ENCODE results near the gene PRR19.

The PRR19 gene

GRCh38 chr19:42284591-42285341 lies 17.2 kb upstream of the PRR19 start:
- Histone ChIP-seq H3K4me3 (ENCODE audit: insufficient read depth, low read depth, low read length, poor library complexity, severe bottlenecking) (peak overlapping the region; percentile 67), H3K27ac (ENCODE audit: insufficient read depth, low read length, poor library complexity, severe bottlenecking) (peak overlapping the region; percentile 72), H3K36me3 (ENCODE audit: control insufficient read depth, insufficient read depth, low read length) (peaks cover 31% of the 10 kb centered on the region), H3K4me1 (ENCODE audit: control insufficient read depth, insufficient read depth, low read length, poor library complexity, severe bottlenecking) (peaks cover 33% of the 10 kb centered on the region), H3K9me3 (ENCODE audit: control insufficient read depth, low read length) (no peaks in the 10 kb centered on the region), H3K27me3 (replicated peaks; ENCODE audit: control insufficient read depth, insufficient read depth, low read length, poor library complexity, severe bottlenecking) (no peaks in the 10 kb centered on the region)
- DNase-seq, result no peak

- Histone ChIP-seq H3K4me3 (ENCODE audit: insufficient read depth, low read depth, low read length, poor library complexity, severe bottlenecking) (no peak overlapping the region), H3K36me3 (ENCODE audit: control insufficient read depth, insufficient read depth, low read length) (peaks cover 39% of the 10 kb centered on the region), H3K27me3 (replicated peaks; ENCODE audit: control insufficient read depth, insufficient read depth, low read length, poor library complexity, severe bottlenecking) (no peaks in the 10 kb centered on the region), H3K9me3 (ENCODE audit: control insufficient read depth, low read length) (no peaks in the 10 kb centered on the region), H3K27ac (ENCODE audit: insufficient read depth, low read length, poor library complexity, severe bottlenecking) (peak overlapping the region; percentile 72), H3K4me1 (ENCODE audit: control insufficient read depth, insufficient read depth, low read length, poor library complexity, severe bottlenecking) (peaks cover 33% of the 10 kb centered on the region)
- no peak for DNase-seq
These were observed 16.4 kb upstream of the PRR19 start for GRCh38 chr19:42285541-42285941.

- Histone ChIP-seq H3K27me3 (replicated peaks; ENCODE audit: control insufficient read depth, insufficient read depth, low read length, poor library complexity, severe bottlenecking) (no peaks in the 10 kb centered on the region), H3K4me1 (ENCODE audit: control insufficient read depth, insufficient read depth, low read length, poor library complexity, severe bottlenecking) (peaks cover 33% of the 10 kb centered on the region), H3K9me3 (ENCODE audit: control insufficient read depth, low read length) (no peaks in the 10 kb centered on the region), H3K27ac (ENCODE audit: insufficient read depth, low read length, poor library complexity, severe bottlenecking) (no peak overlapping the region), H3K4me3 (ENCODE audit: insufficient read depth, low read depth, low read length, poor library complexity, severe bottlenecking) (no peak overlapping the region), H3K36me3 (ENCODE audit: control insufficient read depth, insufficient read depth, low read length) (peaks cover 43% of the 10 kb centered on the region)
- DNase-seq, result no peak
These were observed 16.0 kb upstream of the PRR19 start for GRCh38 chr19:42285988-42286348.

- H3K4me3 ChIP-seq (ENCODE audit: insufficient read depth, low read depth, low read length, poor library complexity, severe bottlenecking), result no peak overlapping the region
- no peak overlapping the region for H3K27ac ChIP-seq (ENCODE audit: insufficient read depth, low read length, poor library complexity, severe bottlenecking)
- no peaks in the 10 kb centered on the region for H3K9me3 ChIP-seq (ENCODE audit: control insufficient read depth, low read length)
- H3K27me3 ChIP-seq (replicated peaks; ENCODE audit: control insufficient read depth, insufficient read depth, low read length, poor library complexity, severe bottlenecking), result no peaks in the 10 kb centered on the region
- H3K36me3 ChIP-seq (ENCODE audit: control insufficient read depth, insufficient read depth, low read length), result peaks cover 47% of the 10 kb centered on the region
- H3K4me1 ChIP-seq (ENCODE audit: control insufficient read depth, insufficient read depth, low read length, poor library complexity, severe bottlenecking), result peaks cover 28% of the 10 kb centered on the region
- DNase-seq, result no peak
These were observed 15.4 kb upstream of the PRR19 start for GRCh38 chr19:42286349-42287016.

- DNase-seq, result no peak
- Histone ChIP-seq H3K4me1 (ENCODE audit: control insufficient read depth, insufficient read depth, low read length, poor library complexity, severe bottlenecking) (peaks cover 25% of the 10 kb centered on the region), H3K4me3 (ENCODE audit: insufficient read depth, low read depth, low read length, poor library complexity, severe bottlenecking) (no peak overlapping the region), H3K27me3 (replicated peaks; ENCODE audit: control insufficient read depth, insufficient read depth, low read length, poor library complexity, severe bottlenecking) (no peaks in the 10 kb centered on the region), H3K36me3 (ENCODE audit: control insufficient read depth, insufficient read depth, low read length) (peaks cover 53% of the 10 kb centered on the region), H3K9me3 (ENCODE audit: control insufficient read depth, low read length) (no peaks in the 10 kb centered on the region), H3K27ac (ENCODE audit: insufficient read depth, low read length, poor library complexity, severe bottlenecking) (no peak overlapping the region)
These were observed 14.7 kb upstream of the PRR19 start for GRCh38 chr19:42287017-42287826.

- no peak overlapping the region for H3K27ac ChIP-seq (ENCODE audit: insufficient read depth, low read length, poor library complexity, severe bottlenecking)
- H3K9me3 ChIP-seq (ENCODE audit: control insufficient read depth, low read length), result no peaks in the 10 kb centered on the region
- peaks cover 59% of the 10 kb centered on the region for H3K36me3 ChIP-seq (ENCODE audit: control insufficient read depth, insufficient read depth, low read length)
- H3K4me3 ChIP-seq (ENCODE audit: insufficient read depth, low read depth, low read length, poor library complexity, severe bottlenecking), result no peak overlapping the region
- DNase-seq, result no peak
- peaks cover 20% of the 10 kb centered on the region for H3K4me1 ChIP-seq (ENCODE audit: control insufficient read depth, insufficient read depth, low read length, poor library complexity, severe bottlenecking)
- H3K27me3 ChIP-seq (replicated peaks; ENCODE audit: control insufficient read depth, insufficient read depth, low read length, poor library complexity, severe bottlenecking), result no peaks in the 10 kb centered on the region
These were observed 14.2 kb upstream of the PRR19 start for GRCh38 chr19:42287827-42288107.

- DNase-seq, result no peak
- Histone ChIP-seq H3K4me1 (ENCODE audit: control insufficient read depth, insufficient read depth, low read length, poor library complexity, severe bottlenecking) (peaks cover 14% of the 10 kb centered on the region), H3K27ac (ENCODE audit: insufficient read depth, low read length, poor library complexity, severe bottlenecking) (no peak overlapping the region), H3K36me3 (ENCODE audit: control insufficient read depth, insufficient read depth, low read length) (peaks cover 65% of the 10 kb centered on the region), H3K27me3 (replicated peaks; ENCODE audit: control insufficient read depth, insufficient read depth, low read length, poor library complexity, severe bottlenecking) (no peaks in the 10 kb centered on the region), H3K9me3 (ENCODE audit: control insufficient read depth, low read length) (no peaks in the 10 kb centered on the region), H3K4me3 (ENCODE audit: insufficient read depth, low read depth, low read length, poor library complexity, severe bottlenecking) (no peak overlapping the region)
These were observed 13.5 kb upstream of the PRR19 start for GRCh38 chr19:42288387-42288786.

- no peaks in the 10 kb centered on the region for H3K9me3 ChIP-seq (ENCODE audit: control insufficient read depth, low read length)
- H3K36me3 ChIP-seq (ENCODE audit: control insufficient read depth, insufficient read depth, low read length), result peaks cover 71% of the 10 kb centered on the region
- H3K4me1 ChIP-seq (ENCODE audit: control insufficient read depth, insufficient read depth, low read length, poor library complexity, severe bottlenecking), result peaks cover 14% of the 10 kb centered on the region
- H3K27ac ChIP-seq (ENCODE audit: insufficient read depth, low read length, poor library complexity, severe bottlenecking), result no peak overlapping the region
- no peaks in the 10 kb centered on the region for H3K27me3 ChIP-seq (replicated peaks; ENCODE audit: control insufficient read depth, insufficient read depth, low read length, poor library complexity, severe bottlenecking)
- DNase-seq, result no peak
- no peak overlapping the region for H3K4me3 ChIP-seq (ENCODE audit: insufficient read depth, low read depth, low read length, poor library complexity, severe bottlenecking)
These were observed 12.9 kb upstream of the PRR19 start for GRCh38 chr19:42288881-42289555.

- peaks cover 77% of the 10 kb centered on the region for H3K36me3 ChIP-seq (ENCODE audit: control insufficient read depth, insufficient read depth, low read length)
- no peak for DNase-seq
- no peaks in the 10 kb centered on the region for H3K9me3 ChIP-seq (ENCODE audit: control insufficient read depth, low read length)
- peaks cover 14% of the 10 kb centered on the region for H3K4me1 ChIP-seq (ENCODE audit: control insufficient read depth, insufficient read depth, low read length, poor library complexity, severe bottlenecking)
- no peaks in the 10 kb centered on the region for H3K27me3 ChIP-seq (replicated peaks; ENCODE audit: control insufficient read depth, insufficient read depth, low read length, poor library complexity, severe bottlenecking)
- H3K4me3 ChIP-seq (ENCODE audit: insufficient read depth, low read depth, low read length, poor library complexity, severe bottlenecking), result no peak overlapping the region
- no peak overlapping the region for H3K27ac ChIP-seq (ENCODE audit: insufficient read depth, low read length, poor library complexity, severe bottlenecking)
These were observed 12.3 kb upstream of the PRR19 start for GRCh38 chr19:42289556-42290041.

Data from effector memory CD4-positive, alpha-beta T cell (primary cell).